ENCODE measurements around the gene COL15A1.
"Not testable (repeated sequence)": the region's sequence is repeated elsewhere in the genome, so short reads cannot be mapped to it uniquely, and the experiment has no call there.

Gene COL15A1

DNA sequence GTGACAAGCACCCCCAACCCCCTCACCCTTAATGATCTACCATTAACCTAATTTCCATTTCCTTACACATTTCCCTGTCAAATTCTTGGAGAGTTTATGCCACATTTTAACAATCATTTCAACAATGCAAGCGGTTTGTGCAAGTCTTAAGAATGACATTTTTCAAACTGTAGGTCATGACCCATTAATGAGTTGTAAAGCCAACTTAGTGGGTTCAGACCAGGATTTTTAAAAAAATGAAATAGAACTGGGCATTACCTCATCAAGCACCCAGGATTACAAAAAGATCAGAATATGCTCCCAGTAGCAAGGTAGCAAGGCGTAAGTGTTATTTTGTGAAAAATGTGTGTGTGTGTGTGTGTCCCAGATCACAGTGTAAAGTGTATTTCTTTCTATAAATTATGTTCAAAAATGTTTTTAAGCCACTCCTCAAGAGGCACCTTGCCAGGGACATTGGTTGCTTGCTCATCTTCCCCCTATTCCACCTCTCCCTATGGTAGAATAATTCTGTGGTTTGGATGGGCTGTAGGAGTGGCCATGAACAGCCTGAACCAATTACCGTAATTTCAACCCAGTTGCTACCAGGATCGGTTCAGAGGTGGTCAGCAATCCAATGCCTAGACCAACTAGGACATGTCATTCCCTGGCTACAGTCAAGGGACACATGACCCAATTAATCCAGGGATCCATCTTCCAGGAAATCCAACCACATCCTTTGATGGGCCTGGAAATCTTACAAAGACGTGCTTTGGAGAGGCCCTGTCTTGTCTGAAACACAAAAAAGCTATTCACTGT lies 146.8 kb downstream of the COL15A1 start:
- H3K4me1 ChIP-seq (ENCODE audit: control insufficient read depth, insufficient read depth, low read length) = no peaks in the 10 kb centered on the region
- peaks cover 7% of the 10 kb centered on the region for H3K9me3 ChIP-seq (ENCODE audit: control insufficient read depth, insufficient read depth, low read length)
- H3K9ac ChIP-seq (ENCODE audit: low read depth, low read length) = no peak overlapping the region
- H3K36me3 ChIP-seq (ENCODE audit: control insufficient read depth, insufficient read depth, low read length) = no peaks in the 10 kb centered on the region
- H3K27me3 ChIP-seq (ENCODE audit: control insufficient read depth, insufficient read depth, low read length) = no peaks in the 10 kb centered on the region
- H3K4me3 ChIP-seq (ENCODE audit: low read depth, low read length) = no peak overlapping the region

- Histone ChIP-seq H3K9ac (ENCODE audit: low read depth, low read length) (no peak overlapping the region), H3K36me3 (ENCODE audit: control insufficient read depth, insufficient read depth, low read length) (no peaks in the 10 kb centered on the region), H3K9me3 (ENCODE audit: control insufficient read depth, insufficient read depth, low read length) (peaks cover 7% of the 10 kb centered on the region), H3K27me3 (ENCODE audit: control insufficient read depth, insufficient read depth, low read length) (no peaks in the 10 kb centered on the region), H3K4me3 (ENCODE audit: low read depth, low read length) (no peak overlapping the region), H3K4me1 (ENCODE audit: control insufficient read depth, insufficient read depth, low read length) (no peaks in the 10 kb centered on the region)
These were observed 149.2 kb downstream of the COL15A1 start for GRCh38 chr9:99092643-99093491.

DNA sequence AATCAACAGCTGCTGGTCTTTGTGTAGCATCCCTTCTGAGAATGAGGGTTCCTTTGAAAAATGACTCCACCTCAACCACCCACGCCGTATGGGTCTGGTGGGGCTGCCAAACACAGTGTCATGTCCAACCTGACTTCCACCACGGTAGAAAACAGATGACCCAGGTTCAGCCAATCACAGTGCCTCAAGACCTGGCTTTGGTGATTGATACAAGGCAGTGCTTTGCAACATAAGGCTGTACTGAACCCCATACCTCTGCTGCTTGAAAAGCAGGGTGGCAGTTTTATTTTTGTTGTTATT lies 149.7 kb downstream of the COL15A1 start:
- H3K27me3 ChIP-seq (ENCODE audit: control insufficient read depth, insufficient read depth, low read length) = no peaks in the 10 kb centered on the region
- no peaks in the 10 kb centered on the region for H3K4me1 ChIP-seq (ENCODE audit: control insufficient read depth, insufficient read depth, low read length)
- H3K9me3 ChIP-seq (ENCODE audit: control insufficient read depth, insufficient read depth, low read length) = peaks cover 7% of the 10 kb centered on the region
- no peaks in the 10 kb centered on the region for H3K36me3 ChIP-seq (ENCODE audit: control insufficient read depth, insufficient read depth, low read length)
- H3K9ac ChIP-seq (ENCODE audit: low read depth, low read length) = no peak overlapping the region
- H3K4me3 ChIP-seq (ENCODE audit: low read depth, low read length) = no peak overlapping the region

DNA sequence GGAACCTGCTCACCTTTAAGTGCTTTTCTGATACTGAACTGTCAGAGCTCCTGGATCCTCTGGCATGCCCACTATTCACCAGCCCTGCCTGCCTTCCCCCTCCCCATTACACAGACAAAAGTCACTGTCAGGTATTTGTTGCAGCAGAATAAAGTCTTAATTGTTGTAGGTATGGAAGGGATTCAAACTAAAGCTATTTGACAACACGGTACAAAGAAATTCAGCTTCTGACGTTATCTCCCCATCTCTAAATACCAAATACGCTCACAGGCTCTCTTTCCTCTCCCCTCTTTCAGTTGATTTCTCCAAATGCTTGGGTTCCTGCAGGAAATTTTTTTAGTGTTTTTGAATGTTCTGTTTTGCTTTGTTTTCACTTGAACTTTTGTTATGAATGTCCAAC lies 151.9 kb downstream of the COL15A1 start:
- Histone ChIP-seq H3K9ac (ENCODE audit: low read depth, low read length) (no peak overlapping the region), H3K9me3 (ENCODE audit: control insufficient read depth, insufficient read depth, low read length) (no peaks in the 10 kb centered on the region), H3K36me3 (ENCODE audit: control insufficient read depth, insufficient read depth, low read length) (no peaks in the 10 kb centered on the region), H3K4me1 (ENCODE audit: control insufficient read depth, insufficient read depth, low read length) (no peaks in the 10 kb centered on the region), H3K27me3 (ENCODE audit: control insufficient read depth, insufficient read depth, low read length) (no peaks in the 10 kb centered on the region), H3K4me3 (ENCODE audit: low read depth, low read length) (no peak overlapping the region)

DNA sequence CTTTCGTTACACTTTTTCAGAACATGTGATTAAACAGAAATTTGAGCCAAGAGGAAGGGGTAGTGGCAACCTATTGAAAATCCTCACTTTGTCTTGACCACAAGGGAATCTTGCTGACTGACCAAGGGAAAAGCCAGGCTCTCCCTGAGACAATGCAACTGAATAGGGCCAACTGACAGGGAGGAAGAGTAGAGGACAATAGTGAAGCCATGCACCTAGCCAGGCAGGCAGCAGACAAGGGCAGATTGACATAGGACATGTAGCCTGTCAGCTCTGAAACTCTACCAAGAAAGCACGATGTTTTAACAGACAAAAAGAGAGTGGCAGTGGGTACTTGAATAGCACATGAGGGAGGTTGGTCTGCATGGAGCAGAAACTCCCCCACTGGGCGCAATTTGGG lies 152.7 kb downstream of the COL15A1 start:
- Histone ChIP-seq H3K36me3 (ENCODE audit: control insufficient read depth, insufficient read depth, low read length) (no peaks in the 10 kb centered on the region), H3K4me3 (ENCODE audit: low read depth, low read length) (no peak overlapping the region)

GRCh38 chr9:99099806-99100585 lies 156.3 kb downstream of the COL15A1 start:
- H3K4me3 ChIP-seq (ENCODE audit: low read depth, low read length) = not testable (repeated sequence)

More for the DNA sequence above, 152.7 kb downstream of the COL15A1 start:
- Histone ChIP-seq H3K27me3 (ENCODE audit: control insufficient read depth, insufficient read depth, low read length) (no peaks in the 10 kb centered on the region), H3K9me3 (ENCODE audit: control insufficient read depth, insufficient read depth, low read length) (no peaks in the 10 kb centered on the region), H3K4me1 (ENCODE audit: control insufficient read depth, insufficient read depth, low read length) (no peaks in the 10 kb centered on the region), H3K9ac (ENCODE audit: low read depth, low read length) (no peak overlapping the region)

GRCh38 chr9:99101271-99101670 lies 157.6 kb downstream of the COL15A1 start:
- H3K27me3 ChIP-seq (ENCODE audit: control insufficient read depth, insufficient read depth, low read length) = peaks cover 16% of the 10 kb centered on the region
- no peaks in the 10 kb centered on the region for H3K9me3 ChIP-seq (ENCODE audit: control insufficient read depth, insufficient read depth, low read length)
- peaks cover 2% of the 10 kb centered on the region for H3K4me1 ChIP-seq (ENCODE audit: control insufficient read depth, insufficient read depth, low read length)
- no peak overlapping the region for H3K4me3 ChIP-seq (ENCODE audit: low read depth, low read length)
- no peaks in the 10 kb centered on the region for H3K36me3 ChIP-seq (ENCODE audit: control insufficient read depth, insufficient read depth, low read length)
- no peak overlapping the region for H3K9ac ChIP-seq (ENCODE audit: low read depth, low read length)

More at GRCh38 chr9:99099806-99100585, 156.3 kb downstream of the COL15A1 start:
- not testable (repeated sequence) for H3K4me1 ChIP-seq (ENCODE audit: control insufficient read depth, insufficient read depth, low read length); H3K9ac ChIP-seq (ENCODE audit: low read depth, low read length); H3K9me3 ChIP-seq (ENCODE audit: control insufficient read depth, insufficient read depth, low read length); H3K36me3 ChIP-seq (ENCODE audit: control insufficient read depth, insufficient read depth, low read length)
- H3K27me3 ChIP-seq (ENCODE audit: control insufficient read depth, insufficient read depth, low read length) = peaks cover 16% of the 10 kb centered on the region

GRCh38 chr9:99101812-99102211 lies 158.1 kb downstream of the COL15A1 start:
- no peak overlapping the region for H3K4me3 ChIP-seq (ENCODE audit: low read depth, low read length)
- no peak overlapping the region for H3K9ac ChIP-seq (ENCODE audit: low read depth, low read length)
- no peaks in the 10 kb centered on the region for H3K36me3 ChIP-seq (ENCODE audit: control insufficient read depth, insufficient read depth, low read length)
- peaks cover 5% of the 10 kb centered on the region for H3K4me1 ChIP-seq (ENCODE audit: control insufficient read depth, insufficient read depth, low read length)
- H3K27me3 ChIP-seq (ENCODE audit: control insufficient read depth, insufficient read depth, low read length) = peaks cover 16% of the 10 kb centered on the region
- no peaks in the 10 kb centered on the region for H3K9me3 ChIP-seq (ENCODE audit: control insufficient read depth, insufficient read depth, low read length)

DNA sequence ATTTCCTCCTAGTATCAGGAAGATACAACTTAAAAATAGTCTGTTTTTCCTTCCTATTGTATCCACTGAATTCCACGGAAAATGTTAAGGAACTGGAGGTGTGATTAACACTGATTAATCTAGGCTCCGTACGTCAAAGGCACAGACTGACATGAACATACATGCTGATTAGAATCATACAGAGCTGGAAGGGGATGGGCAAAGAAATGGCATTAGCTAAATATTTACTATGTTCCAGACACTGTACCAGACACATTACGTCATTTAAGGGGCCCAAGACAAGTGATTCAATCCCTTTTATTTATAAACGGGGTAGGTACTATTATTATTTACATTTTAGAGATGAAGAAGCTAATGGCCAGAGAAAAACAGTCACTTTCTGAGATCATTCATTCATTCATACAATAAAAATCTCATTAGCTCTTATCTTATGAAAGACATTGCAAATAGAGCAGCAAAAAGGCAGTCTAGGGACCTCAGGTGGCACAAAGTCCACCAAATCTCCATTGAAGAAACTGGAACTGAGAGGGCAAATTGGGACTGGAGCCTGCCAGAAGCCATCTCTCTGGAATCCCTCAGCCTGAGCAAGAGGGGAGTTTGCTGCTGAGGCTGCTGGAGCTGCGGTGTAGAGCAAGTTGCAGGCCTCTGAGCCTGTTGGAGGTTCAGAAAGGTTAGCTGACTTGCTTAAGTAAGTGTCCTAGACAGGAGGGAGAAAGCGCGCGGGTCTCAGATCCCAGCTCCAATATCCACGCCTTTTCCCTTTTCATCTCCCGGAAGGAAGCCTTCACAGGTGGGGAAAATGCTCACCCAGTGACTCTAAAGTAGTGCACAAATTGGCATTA lies 159.6 kb downstream of the COL15A1 start:
- no peaks in the 10 kb centered on the region for H3K9me3 ChIP-seq (ENCODE audit: control insufficient read depth, insufficient read depth, low read length)
- H3K4me3 ChIP-seq (ENCODE audit: low read depth, low read length) = peak overlapping the region; percentile 94
- H3K27me3 ChIP-seq (ENCODE audit: control insufficient read depth, insufficient read depth, low read length) = peaks cover 16% of the 10 kb centered on the region
- no peaks in the 10 kb centered on the region for H3K36me3 ChIP-seq (ENCODE audit: control insufficient read depth, insufficient read depth, low read length)
- H3K4me1 ChIP-seq (ENCODE audit: control insufficient read depth, insufficient read depth, low read length) = peaks cover 5% of the 10 kb centered on the region
- no peak overlapping the region for H3K9ac ChIP-seq (ENCODE audit: low read depth, low read length)

DNA sequence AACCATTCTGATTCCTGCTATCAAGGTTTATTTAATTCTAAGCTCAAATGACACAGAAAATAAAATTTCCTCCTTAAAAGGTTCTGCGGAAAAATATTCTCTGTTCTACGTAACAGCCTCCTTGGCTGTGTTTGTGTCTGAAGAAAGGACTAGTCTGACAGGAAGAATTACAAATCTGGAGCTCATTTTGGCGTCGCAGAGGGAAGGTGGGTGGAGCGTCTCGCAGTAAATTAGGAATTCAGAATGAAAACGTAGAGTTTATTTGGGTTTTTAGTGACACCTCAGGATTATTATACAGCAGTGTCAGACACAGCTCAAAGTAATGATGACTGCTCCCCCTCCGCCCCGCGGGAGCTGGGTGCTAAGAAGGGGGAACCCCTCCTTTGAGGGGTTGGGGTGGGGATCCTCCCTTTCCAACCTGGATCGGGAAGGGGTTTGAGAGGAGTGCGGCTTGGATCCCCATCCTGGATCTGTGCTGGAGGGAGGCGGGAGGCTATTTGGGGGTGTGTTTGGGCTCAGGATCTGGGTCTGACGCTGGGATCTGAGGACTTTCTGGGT lies 160.3 kb downstream of the COL15A1 start:
- Histone ChIP-seq H3K4me3 (ENCODE audit: low read depth, low read length) (peak overlapping the region; percentile 94), H3K36me3 (ENCODE audit: control insufficient read depth, insufficient read depth, low read length) (no peaks in the 10 kb centered on the region), H3K9me3 (ENCODE audit: control insufficient read depth, insufficient read depth, low read length) (no peaks in the 10 kb centered on the region), H3K27me3 (ENCODE audit: control insufficient read depth, insufficient read depth, low read length) (peaks cover 16% of the 10 kb centered on the region), H3K4me1 (ENCODE audit: control insufficient read depth, insufficient read depth, low read length) (peaks cover 5% of the 10 kb centered on the region), H3K9ac (ENCODE audit: low read depth, low read length) (peak overlapping the region; percentile 16)
